Heart left ventricle (tissue), 16 donors: Measurements from ENCODE around the gene LYRM7. TPM values are rescaled to one million over a fixed set of nuclear protein-coding genes. Genes with fewer than 3 reads are reported as not detected.
"Not testable (repeated sequence)": the region's sequence is repeated elsewhere in the genome, so short reads cannot be mapped to it uniquely, and the experiment has no call there.

ENCODE experiments used
- ATAC-seq, 4 donors: fragments of 200-7000 bp; cut with Tn5 transposase; one replicate each; pipeline ENCODE4 v1.9.1; 2020 to 2022; ENCODE audit warnings: moderate library complexity in 4 of 4, mild to moderate bottlenecking in 3 of 4, moderate number of reproducible peaks in 1 of 4
- DNase-seq, 5 donors: peaks; one replicate each; pipeline ENCODE4 v3.0.0-alpha.2; 2020
- H3K27ac ChIP-seq, 12 donors: fragments of 200-600 bp; sonication (generic) in 4 of 12; one replicate each; pipeline versions ENCODE4 v1.5.0 to v1.8.0; 2016 to 2022; ENCODE audit warnings: mild to moderate bottlenecking in 2 of 12
- H3K27me3 ChIP-seq, 9 donors: fragments of 200-600 bp; sonication (generic) in 2 of 9; one replicate each; pipeline versions ENCODE4 v1.5.1 to v1.8.0; 2016 to 2022; ENCODE audit warnings: mild to moderate bottlenecking in 3 of 9
- H3K36me3 ChIP-seq, 9 donors: fragments of 200-600 bp; sonication (generic) in 2 of 9; one replicate each; pipeline versions ENCODE4 v1.5.0 to v1.8.0; 2018 to 2022; ENCODE audit warnings: mild to moderate bottlenecking in 2 of 9
- H3K4me1 ChIP-seq, 12 donors: fragments of 200-600 bp; sonication (generic) in 4 of 12; one replicate each; pipeline versions ENCODE4 v1.5.0 to v1.8.0; 2016 to 2022; ENCODE audit warnings: mild to moderate bottlenecking in 3 of 12
- H3K4me3 ChIP-seq, 12 donors: fragments of 200-600 bp; sonication (generic) in 4 of 12; one replicate each; pipeline versions ENCODE4 v1.5.0 to v1.8.0; 2017 to 2022; ENCODE audit warnings: mild to moderate bottlenecking in 9 of 12, moderate library complexity in 4 of 12
- H3K9me3 ChIP-seq, 12 donors: fragments of 200-600 bp; sonication (generic) in 4 of 12; one replicate each; pipeline versions ENCODE4 v1.5.0 to v1.8.0; 2016 to 2022; ENCODE audit warnings: mild to moderate bottlenecking in 1 of 12
- CTCF ChIP-seq, 12 donors: fragments of 200-600 bp; sonication (generic) in 4 of 12; IDR thresholded peaks; one replicate each; pipeline versions ENCODE4 v1.5.0 to v1.8.0; 2018 to 2022; ENCODE audit warnings: antibody characterized with exemption in 12 of 12, mild to moderate bottlenecking in 5 of 12
- POLR2A ChIP-seq, 2 donors: fragments of 450-650 bp; IDR thresholded peaks; one replicate each; pipeline ENCODE4 v1.6.1; 2017; ENCODE audit warnings: antibody characterized with exemption in 2 of 2, mild to moderate bottlenecking in 2 of 2, moderate library complexity in 2 of 2
- WGBS, 4 donors: extraction: QIAGEN DNeasy Blood & Tissue Kit in 2 of 4; methylation state at CpG; one replicate each; pipeline versions ENCODE4 v1.1.5 to v1.1.7; 2013 to 2018; 5-methylcytosine and 5-hydroxymethylcytosine counted together
- intact Hi-C, 10 donors: fragments of 100-400 bp; cut with DNase I; formaldehyde crosslinking; loops; one replicate each; pipeline versions ENCODE4 v1.11.1 to v1.14.2; 2022
- polyA plus RNA-seq, 2 donors: library from polyadenylated mRNA; stranded (reverse); fragments of 200-250 nt; gene quantifications; one replicate each; pipeline ENCODE4 v1.2.3, GENCODE V29; 2013
- total RNA-seq, 9 donors: library from RNA; depleted of rRNA in 2 of 9; stranded (reverse); fragments of >200 nt in 2 of 9; fragmentation: NEBNext Ultra II Directional in 3 of 9; extraction: Animal tissue kit (Norgen Biotek cat#: 25700) in 3 of 9; gene quantifications; one replicate each; pipeline versions ENCODE4 v1.1.0 to v1.2.4, GENCODE V29; 2016 to 2023
- donor health status: ischemic (EF 13 %, LVEDD 7.1; RV severe dilation, severe dysfunction).
- donor health status: healthy with polysubstance abuse.
- donor health status: DM: no; HTN: yes; CAD: no.
- donor health status: DM: no; HTN: no; CAD: no.
- donor health status: ischemic (EF 25% LVEDD 6.9; RV normal size, moderate dysfunction).
- donor health status: ischemic (EF 25% LVEDD 5.7; RV mildly dilated, moderate dysfunction).
- donor health status: healthy.
- donor health status: DM: yes; HTN: yes; CAD: no.
- donor health status: ischemic (EF 35%, LVEDD 5.7; RV mildly dilated, moderate dysfunction).
- donor health status: nonischemic (EF 11% LVEDD 7.7; RV severe dilation, severe dysfunction).
- donor health status: DM: yes; HTN: yes; CAD: no.
- donor health status: PGD.
- donor health status: ischemic (EF 29% LVEDD 5.4; RV normal size, mild dysfunction).
- donor health status: nonischemic (EF 23%, LVEDD 6.1; RV moderate dilation, normal function).

LYRM7 gene
- total and polyA plus RNA-seq, 11 donors, result 11.8 to 27.1 (median 20.0) TPM

GRCh38 chr5:131186561-131187256 is 16.0 kb downstream of the LYRM7 start:
- intact Hi-C loops, result no loop called here
- Histone ChIP-seq H3K27ac (no peak overlapping the region), H3K4me1 (peaks cover 0 to 5% (median 0%) of the 10 kb centered on the region in 12 donors), H3K27me3 (no peaks in the 10 kb centered on the region), H3K4me3 (no peak overlapping the region), H3K9me3 (no peaks in the 10 kb centered on the region), H3K36me3 (peaks cover 0 to 54% (median 17%) of the 10 kb centered on the region in 9 donors)
- no peak for ATAC-seq
- no peak for DNase-seq
- TF ChIP-seq CTCF (IDR thresholded peaks at IDR 0.05) (no peak), POLR2A (IDR thresholded peaks at IDR 0.05) (no peak)
- 92 to 93% (median 93%) methylated on average over 3 of the region's 3 CpGs for WGBS, 4 donors

GRCh38 chr5:131193106-131193505 is 22.4 kb downstream of the LYRM7 start:
- ATAC-seq (no peak), DNase-seq (no peak)
- Histone ChIP-seq H3K36me3 (peaks cover 0 to 10% (median under 1%) of the 10 kb centered on the region in 9 donors), H3K9me3 (no peaks in the 10 kb centered on the region), H3K27ac (no peak overlapping the region), H3K4me3 (no peak overlapping the region), H3K27me3 (no peaks in the 10 kb centered on the region), H3K4me1 (peaks cover 0 to 5% (median 0%) of the 10 kb centered on the region in 12 donors)
- intact Hi-C loops, result no loop called here
- 72 to 81% (median 77%) methylated on average over 2 of the region's 2 CpGs for WGBS, 4 donors
- no peak for TF ChIP-seq POLR2A (IDR thresholded peaks at IDR 0.05)
- TF ChIP-seq CTCF (IDR thresholded peaks at IDR 0.05), result no peak

GRCh38 chr5:131193897-131194296 is 23.2 kb downstream of the LYRM7 start:
- H3K4me3 ChIP-seq, H3K27me3 ChIP-seq, H3K9me3 ChIP-seq, DNase-seq, ATAC-seq, H3K27ac ChIP-seq, H3K4me1 ChIP-seq, H3K36me3 ChIP-seq, intact Hi-C loops: not testable (repeated sequence)
- 88 to 93% (median 91%) methylated on average over 7 of the region's 7 CpGs for WGBS, 4 donors

- Histone ChIP-seq H3K36me3 (peaks cover 0 to 9% (median 3%) of the 10 kb centered on the region in 9 donors), H3K27me3 (no peaks in the 10 kb centered on the region), H3K4me1 (peaks cover 0 to 5% (median 0%) of the 10 kb centered on the region in 12 donors), H3K27ac (no peak overlapping the region), H3K9me3 (no peaks in the 10 kb centered on the region), H3K4me3 (no peak overlapping the region)
- DNase-seq, result no peak
- WGBS, 4 donors, result 74 to 86% (median 80%) methylated on average over 5 of the region's 5 CpGs
- no peak for ATAC-seq
- intact Hi-C loops, result no loop called here
- TF ChIP-seq POLR2A (IDR thresholded peaks at IDR 0.05) (no peak), CTCF (IDR thresholded peaks at IDR 0.05) (no peak)
These were observed 24.0 kb downstream of the LYRM7 start for GRCh38 chr5:131194725-131195124.

GRCh38 chr5:131195696-131196095 is 25.0 kb downstream of the LYRM7 start:
- Histone ChIP-seq H3K36me3 (peaks cover 0 to 17% (median 5%) of the 10 kb centered on the region in 9 donors), H3K27ac (no peak overlapping the region), H3K27me3 (no peaks in the 10 kb centered on the region), H3K4me1 (peaks cover 0 to 5% (median 0%) of the 10 kb centered on the region in 12 donors), H3K9me3 (no peaks in the 10 kb centered on the region), H3K4me3 (no peak overlapping the region)
- no peak for ATAC-seq
- intact Hi-C loops, result no loop called here
- no peak for TF ChIP-seq POLR2A (IDR thresholded peaks at IDR 0.05)
- DNase-seq, result no peak
